H1 (cell line): ENCODE results near the gene ABHD6.

Experiments
- CTCF ChIP-seq, 3 experiments: IDR thresholded peaks; 1 replicate in 2 of 3; 2 replicates in 1 of 3; pipeline versions ENCODE4 v1.5.1 to v1.6.1; 2011; ENCODE audit warnings: low read length in 3 of 3, mild to moderate bottlenecking in 3 of 3, inconsistent platforms in 2 of 3, low read depth in 1 of 3, moderate library complexity in 1 of 3; ENCODE audit not compliant: insufficient read depth in 1 of 3; ENCODE audit errors: control extremely low read depth in 1 of 3
- POLR2A ChIP-seq, 2 experiments: IDR thresholded peaks; 1 replicate in 1 of 2; 2 replicates in 1 of 2; pipeline ENCODE4 v1.6.1; 2011; ENCODE audit warnings: low read depth in 2 of 2, low read length in 2 of 2, mild to moderate bottlenecking in 2 of 2; ENCODE audit errors: control extremely low read depth in 1 of 2

GRCh38 chr3:58197588-58197987, 40.0 kb upstream of the ABHD6 start:
- no peak for TF ChIP-seq CTCF (IDR thresholded peaks at IDR 0.05; ENCODE audit: control extremely low read depth in 1 of 3, insufficient read depth in 1 of 3, low read depth in 1 of 3, low read length in 3 of 3)
- no peak for TF ChIP-seq POLR2A (IDR thresholded peaks at IDR 0.05; ENCODE audit: control extremely low read depth in 1 of 2, low read depth in 2 of 2, low read length in 2 of 2)
